IMR-90 (cell line): ENCODE measurements around the gene PIK3IP1. TPM values are rescaled to one million over a fixed set of nuclear protein-coding genes. Genes with fewer than 3 reads are reported as not detected.

Experiments used
- polyA plus RNA-seq, 3 experiments: library from polyadenylated mRNA; depleted of rRNA; stranded (reverse); fragments of >200 nt; gene quantifications; 2 replicates each; pipeline ENCODE4 v1.2.3, GENCODE V29; 2012; ENCODE audit warnings: low replicate concordance in 1 of 3
- total RNA-seq: library from RNA; depleted of rRNA; stranded (reverse); fragments of >200 nt; gene quantifications from 2 replicates; pipeline ENCODE4 v1.2.3, GENCODE V29; 2012
- TF ChIP-seq, protein P1 (sequence below): fragments of 150-350 bp; IDR thresholded peaks from 2 replicates; pipeline ENCODE4 v1.6.1; 2016; ENCODE audit warnings: low read depth, mild to moderate bottlenecking, low read length, moderate library complexity, borderline replicate concordance

The PIK3IP1 gene
- total and polyA plus RNA-seq, 2 of the 4 experiments (the other 2 are of a cell fraction) = 12.9 to 17.6 TPM

DNA sequence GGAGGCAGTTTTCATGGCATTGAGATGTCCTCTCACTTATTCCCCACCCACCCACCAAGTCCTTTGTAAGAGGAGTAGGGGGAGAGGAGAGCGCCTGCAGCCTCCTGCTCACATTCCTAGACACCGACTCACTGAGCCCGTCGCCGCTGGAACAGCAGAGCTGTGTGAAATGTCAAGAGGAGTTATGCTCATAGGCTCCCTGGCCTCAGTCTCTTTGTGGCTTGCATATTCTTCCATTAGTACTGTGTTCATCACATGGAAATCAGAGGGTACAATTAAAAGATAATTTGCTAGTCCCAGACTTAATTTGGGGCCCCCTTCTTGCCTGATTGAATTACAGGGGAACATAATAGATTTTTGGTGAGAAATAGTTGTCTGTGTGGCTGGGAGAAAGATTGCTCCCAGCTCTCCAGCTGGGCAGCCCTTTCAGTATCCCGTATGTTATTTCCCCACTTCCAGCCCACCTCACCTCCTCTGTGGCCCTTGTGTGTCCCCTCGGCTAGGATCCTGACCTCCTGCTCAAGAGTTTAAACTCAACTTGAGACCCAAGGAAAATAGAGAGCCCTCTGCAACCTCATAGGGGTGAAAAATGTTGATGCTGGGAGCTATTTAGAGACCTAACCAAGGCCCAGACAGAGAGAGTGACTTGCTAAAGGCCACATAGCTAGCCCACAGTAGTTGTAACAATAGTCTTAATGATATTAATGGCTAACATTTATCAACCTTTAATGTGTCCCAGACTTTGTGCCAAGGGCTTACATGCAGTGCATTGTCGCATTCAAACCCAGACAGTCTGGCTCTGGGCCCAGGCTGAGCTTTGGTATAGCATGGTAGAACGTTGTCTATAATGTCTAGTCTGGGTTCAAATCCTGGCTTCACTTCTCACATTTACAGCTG lies 48.0 kb downstream of the PIK3IP1 start (continued):
- TF ChIP-seq, protein P1, sequence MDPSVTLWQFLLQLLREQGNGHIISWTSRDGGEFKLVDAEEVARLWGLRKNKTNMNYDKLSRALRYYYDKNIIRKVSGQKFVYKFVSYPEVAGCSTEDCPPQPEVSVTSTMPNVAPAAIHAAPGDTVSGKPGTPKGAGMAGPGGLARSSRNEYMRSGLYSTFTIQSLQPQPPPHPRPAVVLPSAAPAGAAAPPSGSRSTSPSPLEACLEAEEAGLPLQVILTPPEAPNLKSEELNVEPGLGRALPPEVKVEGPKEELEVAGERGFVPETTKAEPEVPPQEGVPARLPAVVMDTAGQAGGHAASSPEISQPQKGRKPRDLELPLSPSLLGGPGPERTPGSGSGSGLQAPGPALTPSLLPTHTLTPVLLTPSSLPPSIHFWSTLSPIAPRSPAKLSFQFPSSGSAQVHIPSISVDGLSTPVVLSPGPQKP = no peak
